ENCODE measurements around the gene DLG2.

The DLG2 gene

GRCh38 chr11:85643191-85643614 lies 16.1 kb upstream of the DLG2 start:
- in situ Hi-C loops (cut with MboI; ENCODE audit: low sequenced_read_pairs, unreplicated experiment) = no loop called here
- DNase-seq (ENCODE audit: low spot score) = no peak

GRCh38 chr11:85634747-85635146 lies 7.6 kb upstream of the DLG2 start:
- in situ Hi-C loops (cut with MboI; ENCODE audit: low sequenced_read_pairs, unreplicated experiment) = no loop called here
- no peak for TF ChIP-seq CTCF (IDR thresholded peaks at IDR 0.05; ENCODE audit: borderline replicate concordance, control extremely low read depth, extremely low read depth, insufficient read depth, missing control alignments)
- no peak for DNase-seq (ENCODE audit: low spot score)

More at GRCh38 chr11:85643191-85643614, 16.1 kb upstream of the DLG2 start:
- no peak for TF ChIP-seq CTCF (IDR thresholded peaks at IDR 0.05; ENCODE audit: borderline replicate concordance, control extremely low read depth, extremely low read depth, insufficient read depth, missing control alignments)

GRCh38 chr11:85628771-85629341 lies 1.7 kb upstream of the DLG2 start:
- TF ChIP-seq CTCF (IDR thresholded peaks at IDR 0.05; ENCODE audit: borderline replicate concordance, control extremely low read depth, extremely low read depth, insufficient read depth, missing control alignments) = no peak
- in situ Hi-C loops (cut with MboI; ENCODE audit: low sequenced_read_pairs, unreplicated experiment) = no loop called here
- DNase-seq (ENCODE audit: low spot score) = no peak

- in situ Hi-C loops (cut with MboI; ENCODE audit: low sequenced_read_pairs, unreplicated experiment) = no loop called here
- TF ChIP-seq CTCF (IDR thresholded peaks at IDR 0.05; ENCODE audit: borderline replicate concordance, control extremely low read depth, extremely low read depth, insufficient read depth, missing control alignments) = no peak
Observed at GRCh38 chr11:85627998-85628770, 1.0 kb upstream of the DLG2 start, which contains the start of gene TMEM126B. Gene TMEM126B (plus strand): TSS chr11:85628593. CDS start chr11:85628608, 15 bp downstream.

GRCh38 chr11:85626496-85626895 lies 648 bp downstream of the DLG2 start:
- DNase-seq (ENCODE audit: low spot score) = no peak
- no peak for TF ChIP-seq CTCF (IDR thresholded peaks at IDR 0.05; ENCODE audit: borderline replicate concordance, control extremely low read depth, extremely low read depth, insufficient read depth, missing control alignments)
- in situ Hi-C loops (cut with MboI; ENCODE audit: low sequenced_read_pairs, unreplicated experiment) = no loop called here

More at GRCh38 chr11:85627998-85628770, 1.0 kb upstream of the DLG2 start, which contains the start of gene TMEM126B:
- DNase-seq (ENCODE audit: low spot score) = peak; percentile 89

GRCh38 chr11:85620256-85620655 lies 6.9 kb downstream of the DLG2 start:
- no peak for TF ChIP-seq CTCF (IDR thresholded peaks at IDR 0.05; ENCODE audit: borderline replicate concordance, control extremely low read depth, extremely low read depth, insufficient read depth, missing control alignments)
- in situ Hi-C loops (cut with MboI; ENCODE audit: low sequenced_read_pairs, unreplicated experiment) = no loop called here
- DNase-seq (ENCODE audit: low spot score) = no peak
